Medulla oblongata (tissue), 1 donor: ENCODE measurements around the gene UGT1A6.
A peak's percentile ranks its signal among the peaks of the same experiment; 100 is the strongest.
"Not testable (repeated sequence)": the region's sequence is repeated elsewhere in the genome, so short reads cannot be mapped to it uniquely, and the experiment has no call there.

Source experiments
- DNase-seq: peaks from one replicate; pipeline ENCODE4 v3.0.0-alpha.2; 2015; ENCODE audit errors: extremely low spot score

Gene UGT1A6

GRCh38 chr2:233686928-233687327 is 5.8 kb upstream of the UGT1A6 start:
- no peak for DNase-seq

GRCh38 chr2:233688341-233688740 is 4.3 kb upstream of the UGT1A6 start:
- DNase-seq: no peak

- no peak for DNase-seq
Measured at GRCh38 chr2:233689031-233689430, 3.7 kb upstream of the UGT1A6 start.

- no peak for DNase-seq
Measured at GRCh38 chr2:233689501-233689900, 3.2 kb upstream of the UGT1A6 start.

GRCh38 chr2:233690444-233690843 is 2.2 kb upstream of the UGT1A6 start:
- DNase-seq: no peak

- DNase-seq: no peak
Measured at GRCh38 chr2:233691443-233692433, 952 bp upstream of the UGT1A6 start.

- no peak for DNase-seq
Measured at GRCh38 chr2:233693963-233694362, 1.3 kb downstream of the UGT1A6 start.

GRCh38 chr2:233698740-233699139 is 6.0 kb downstream of the UGT1A6 start:
- DNase-seq: no peak

- DNase-seq: no peak
Measured at GRCh38 chr2:233699424-233700027, 6.8 kb downstream of the UGT1A6 start.

- no peak for DNase-seq
Measured at GRCh38 chr2:233700028-233700635, 7.4 kb downstream of the UGT1A6 start.

GRCh38 chr2:233700842-233701241 is 8.2 kb downstream of the UGT1A6 start:
- not testable (repeated sequence) for DNase-seq

GRCh38 chr2:233702238-233702637 is 9.5 kb downstream of the UGT1A6 start:
- no peak for DNase-seq

GRCh38 chr2:233705911-233706506 is 13.3 kb downstream of the UGT1A6 start:
- no peak for DNase-seq

GRCh38 chr2:233706720-233707119 is 14.0 kb downstream of the UGT1A6 start:
- no peak for DNase-seq

GRCh38 chr2:233707940-233708644 is 15.4 kb downstream of the UGT1A6 start:
- no peak for DNase-seq

- DNase-seq: no peak
Measured at GRCh38 chr2:233708942-233709341, 16.3 kb downstream of the UGT1A6 start.

- peak; percentile 78 for DNase-seq
Measured at GRCh38 chr2:233711312-233712008, 18.8 kb downstream of the UGT1A6 start.

GRCh38 chr2:233712611-233713261 is 20.0 kb downstream of the UGT1A6 start, which contains the start of gene UGT1A5:
TSS of gene UGT1A5 (plus strand) at chr2:233712907. CDS start at chr2:233712992, 85 bp downstream.
- DNase-seq: no peak

- no peak for DNase-seq
Measured at GRCh38 chr2:233713262-233713615, 20.5 kb downstream of the UGT1A6 start.

- DNase-seq: no peak
Measured at GRCh38 chr2:233714121-233714520, 21.4 kb downstream of the UGT1A6 start.
